ENCODE measurements around the gene SMOC2.
"Not testable (repeated sequence)": the region's sequence is repeated elsewhere in the genome, so short reads cannot be mapped to it uniquely, and the experiment has no call there.

Gene SMOC2

DNA sequence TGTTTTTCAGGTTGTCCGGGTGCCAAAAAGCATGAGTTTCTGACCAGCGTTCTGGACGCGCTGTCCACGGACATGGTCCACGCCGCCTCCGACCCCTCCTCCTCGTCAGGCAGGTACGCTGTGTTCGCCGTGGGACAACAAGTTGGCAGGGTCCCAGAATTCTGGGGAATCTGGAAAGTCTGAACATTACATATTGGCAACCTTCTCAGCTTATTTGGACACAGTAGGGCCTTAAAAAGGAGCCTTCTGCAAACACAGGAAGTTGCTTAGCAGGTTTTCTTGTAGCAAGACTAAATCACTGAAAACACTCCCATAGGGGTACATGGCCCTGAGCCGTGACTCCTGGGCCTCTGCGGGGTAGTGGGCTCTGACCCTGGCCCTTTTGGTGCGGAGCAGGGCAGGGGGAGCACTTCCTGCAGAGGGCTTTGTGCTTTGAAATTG is 209.7 kb downstream of the SMOC2 start:
- DNase-seq (ENCODE audit: low read depth in 2 of 2) = no peak

DNA sequence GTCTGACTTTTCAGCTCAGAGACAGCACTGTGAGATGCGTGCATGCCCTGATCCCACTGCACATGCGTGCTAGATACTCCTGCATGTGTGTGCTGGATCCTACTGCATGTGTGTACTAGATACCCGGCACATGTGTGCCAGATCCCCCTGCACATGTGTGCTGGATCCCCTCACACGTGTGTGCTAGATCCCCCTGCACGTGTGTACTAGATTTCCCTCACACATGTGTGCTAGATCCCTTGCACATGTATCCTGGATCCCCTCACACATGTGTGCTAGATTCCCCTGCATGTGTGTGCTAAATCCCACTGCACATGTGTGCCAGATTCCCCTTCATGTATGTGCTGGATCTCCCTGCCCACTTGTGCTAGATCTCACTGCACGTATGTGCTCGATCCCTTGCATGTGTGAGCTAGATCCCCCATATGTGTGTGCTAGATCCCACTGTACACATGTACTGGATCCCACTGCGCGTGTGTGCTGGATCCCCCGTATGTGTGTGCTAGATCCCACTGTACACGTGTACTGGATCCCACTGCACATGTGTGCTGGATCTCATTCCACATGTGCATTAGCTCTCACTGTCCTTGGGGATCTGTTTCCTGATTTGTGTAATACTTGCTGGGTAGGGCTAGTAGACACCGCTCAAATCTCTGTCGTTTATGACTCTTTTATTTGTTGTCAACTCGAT is 214.6 kb downstream of the SMOC2 start:
- DNase-seq (ENCODE audit: low read depth in 2 of 2) = no peak

DNA sequence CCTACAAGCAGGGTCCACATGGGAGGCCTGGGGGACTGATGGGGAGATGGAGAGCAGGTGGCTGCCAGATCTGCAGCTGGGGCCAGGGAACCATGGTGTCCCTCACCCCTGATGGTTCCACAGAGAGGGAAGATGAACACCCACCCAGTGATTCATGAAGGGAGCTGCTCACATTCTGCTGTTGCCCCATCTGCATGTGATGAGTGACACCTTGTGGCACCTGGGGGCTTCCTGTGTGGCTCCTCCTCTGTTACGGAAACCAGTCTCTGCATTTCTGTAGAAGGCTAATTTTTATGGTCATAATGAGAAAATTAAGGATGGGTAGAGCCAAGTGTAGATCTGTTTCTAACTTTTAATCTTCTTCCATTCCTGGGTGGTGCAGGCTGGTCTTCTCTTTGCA is 217.1 kb downstream of the SMOC2 start:
- DNase-seq (ENCODE audit: low read depth in 2 of 2) = no peak

DNA sequence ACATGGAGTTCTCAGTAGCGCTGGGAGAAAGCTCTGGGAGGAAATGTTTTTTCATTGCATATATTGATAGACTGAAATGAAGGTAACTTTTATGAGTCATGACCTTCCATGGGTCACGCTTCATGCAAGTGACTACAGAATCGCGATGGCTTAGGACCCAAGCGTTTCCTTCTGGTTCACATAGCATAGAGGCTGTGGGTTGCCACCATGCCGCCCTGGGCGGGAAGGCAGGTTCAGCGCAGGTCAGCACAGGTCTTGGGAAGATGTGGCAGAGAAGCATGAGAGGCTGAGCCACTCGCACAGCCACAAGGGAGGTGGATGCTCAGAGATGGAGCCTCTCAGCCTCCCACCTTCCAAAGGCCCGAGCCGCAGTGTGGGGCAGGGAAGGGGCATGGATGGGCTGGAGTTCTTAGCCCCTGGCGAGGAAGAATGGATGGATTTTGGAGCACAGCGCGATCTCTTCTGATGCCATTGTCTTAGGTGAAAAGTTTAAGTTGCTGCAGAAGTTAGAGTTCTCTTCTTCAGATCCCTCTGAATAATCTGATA is 219.5 kb downstream of the SMOC2 start:
- no peak for DNase-seq (ENCODE audit: low read depth in 2 of 2)

DNA sequence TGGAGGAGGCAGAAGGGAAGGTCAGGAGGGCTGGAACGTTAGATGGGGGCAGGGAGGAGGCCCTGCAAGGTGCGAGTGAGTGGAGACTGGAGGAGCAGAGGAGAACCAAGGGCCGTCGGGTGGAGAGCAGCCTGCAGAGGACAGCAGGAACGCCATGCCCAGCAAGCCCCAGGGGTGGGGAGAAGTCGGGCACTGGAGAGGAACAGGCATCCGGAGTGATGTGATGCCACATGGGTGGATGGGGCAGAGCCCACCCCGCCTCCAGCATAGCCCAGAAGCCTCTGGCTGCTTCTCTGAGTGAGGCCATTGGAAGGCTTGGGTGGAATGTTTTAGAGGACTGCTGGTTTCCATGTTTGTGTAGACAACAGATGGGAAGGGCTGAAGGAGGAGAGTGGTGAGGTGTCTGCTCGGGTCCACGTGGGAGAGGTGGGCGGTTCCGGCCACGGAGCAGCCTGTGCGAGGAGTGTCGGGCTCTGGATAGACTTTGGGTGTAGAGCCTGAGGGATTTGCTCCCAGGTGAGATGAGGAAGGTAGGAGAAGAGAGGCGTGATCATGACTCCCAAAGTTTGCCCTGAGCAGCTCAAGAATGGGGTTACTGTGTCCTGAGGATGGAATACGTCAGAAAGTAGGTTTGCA is 221.4 kb downstream of the SMOC2 start:
- DNase-seq (ENCODE audit: low read depth in 2 of 2) = no peak

DNA sequence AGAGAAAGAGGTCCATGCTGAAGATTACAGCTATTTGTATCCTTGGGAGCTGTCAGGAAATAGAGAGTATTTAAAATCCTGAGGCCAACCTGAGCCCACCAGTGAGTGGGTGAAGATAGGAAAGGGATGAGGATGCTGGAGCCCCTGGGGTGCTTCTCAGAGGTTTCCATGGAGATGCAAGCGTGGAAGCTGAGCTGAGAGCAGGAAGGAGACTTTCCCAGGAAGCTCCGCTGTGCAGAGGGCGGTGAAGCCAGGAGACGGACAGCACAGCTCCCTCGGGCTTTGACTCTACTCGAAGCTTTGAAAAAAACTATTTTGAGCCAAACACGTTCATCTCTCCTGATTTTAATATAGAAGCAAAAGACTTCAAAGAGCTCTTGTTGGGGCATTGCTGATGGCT is 222.1 kb downstream of the SMOC2 start:
- DNase-seq (ENCODE audit: low read depth in 2 of 2) = no peak

DNA sequence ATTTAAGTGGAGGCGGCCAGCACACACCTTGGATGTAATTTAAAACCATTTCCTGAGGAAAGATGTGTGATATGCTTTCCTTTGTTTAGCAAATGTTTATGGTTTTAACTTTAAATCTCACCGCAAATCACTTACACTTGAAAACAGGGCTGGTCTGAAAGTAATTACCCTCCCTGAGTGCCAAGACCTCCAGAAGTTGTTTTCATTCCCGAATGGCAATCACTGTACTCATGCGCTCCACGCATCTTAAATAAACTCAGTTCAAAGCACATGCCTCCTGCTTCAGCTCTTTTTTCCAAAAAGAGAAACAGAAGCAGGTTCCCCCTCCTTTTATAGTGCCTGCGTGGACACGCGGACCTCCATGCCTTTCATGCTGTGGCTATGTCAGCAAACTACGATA is 224.0 kb downstream of the SMOC2 start:
- no peak for DNase-seq (ENCODE audit: low read depth in 2 of 2)

DNA sequence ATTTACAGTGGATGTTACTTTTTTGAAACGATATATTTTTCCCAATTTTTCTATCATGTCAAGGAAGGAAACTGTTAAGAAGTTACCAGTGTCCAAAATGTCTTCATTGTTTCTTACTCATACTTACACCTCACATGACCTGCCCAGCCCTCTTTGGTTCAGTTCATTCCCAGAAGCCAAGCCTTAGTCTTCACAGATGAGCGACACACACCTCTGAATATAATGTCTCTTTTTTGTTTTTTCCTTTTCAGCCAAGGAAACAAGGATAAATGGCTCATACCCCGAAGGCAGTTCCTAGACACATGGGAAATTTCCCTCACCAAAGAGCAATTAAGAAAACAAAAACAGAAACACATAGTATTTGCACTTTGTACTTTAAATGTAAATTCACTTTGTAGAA is 225.2 kb downstream of the SMOC2 start:
- no peak for DNase-seq (ENCODE audit: low read depth in 2 of 2)

DNA sequence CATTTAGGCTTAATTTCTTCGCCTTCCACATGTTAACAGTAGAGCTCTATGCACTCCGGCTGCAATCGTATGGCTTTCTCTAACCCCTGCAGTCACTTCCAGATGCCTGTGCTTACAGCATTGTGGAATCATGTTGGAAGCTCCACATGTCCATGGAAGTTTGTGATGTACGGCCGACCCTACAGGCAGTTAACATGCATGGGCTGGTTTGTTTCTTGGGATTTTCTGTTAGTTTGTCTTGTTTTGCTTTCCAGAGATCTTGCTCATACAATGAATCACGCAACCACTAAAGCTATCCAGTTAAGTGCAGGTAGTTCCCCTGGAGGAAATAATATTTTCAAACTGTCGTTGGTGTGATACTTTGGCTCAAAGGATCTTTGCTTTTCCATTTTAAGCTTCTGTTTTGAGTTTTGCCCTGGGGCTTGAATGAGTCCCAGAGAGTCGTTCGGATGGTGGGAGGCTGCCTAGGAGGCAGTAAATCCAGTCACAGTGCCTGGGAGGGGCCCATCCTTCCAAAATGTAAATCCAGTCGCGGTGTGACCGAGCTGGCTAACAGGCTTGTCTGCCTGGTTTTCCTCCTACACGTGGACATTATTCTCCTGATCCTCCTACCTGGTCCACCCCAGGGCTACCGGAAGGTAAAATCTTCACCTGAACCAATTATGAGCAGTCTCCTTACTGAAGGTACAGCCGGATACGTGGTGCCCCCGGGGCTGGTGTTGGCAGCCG is 225.9 kb downstream of the SMOC2 start:
- no peak for DNase-seq (ENCODE audit: low read depth in 2 of 2)

DNA sequence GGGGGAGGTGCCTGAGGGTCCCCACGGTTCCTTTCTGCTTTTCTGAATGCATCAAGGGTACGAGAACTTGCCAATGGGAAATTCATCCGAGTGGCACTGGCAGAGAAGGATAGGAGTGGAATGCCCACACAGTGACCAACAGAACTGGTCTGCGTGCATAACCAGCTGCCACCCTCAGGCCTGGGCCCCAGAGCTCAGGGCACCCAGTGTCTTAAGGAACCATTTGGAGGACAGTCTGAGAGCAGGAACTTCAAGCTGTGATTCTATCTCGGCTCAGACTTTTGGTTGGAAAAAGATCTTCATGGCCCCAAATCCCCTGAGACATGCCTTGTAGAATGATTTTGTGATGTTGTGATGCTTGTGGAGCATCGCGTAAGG is 226.4 kb downstream of the SMOC2 start:
- DNase-seq (ENCODE audit: low read depth in 2 of 2) = no peak

DNA sequence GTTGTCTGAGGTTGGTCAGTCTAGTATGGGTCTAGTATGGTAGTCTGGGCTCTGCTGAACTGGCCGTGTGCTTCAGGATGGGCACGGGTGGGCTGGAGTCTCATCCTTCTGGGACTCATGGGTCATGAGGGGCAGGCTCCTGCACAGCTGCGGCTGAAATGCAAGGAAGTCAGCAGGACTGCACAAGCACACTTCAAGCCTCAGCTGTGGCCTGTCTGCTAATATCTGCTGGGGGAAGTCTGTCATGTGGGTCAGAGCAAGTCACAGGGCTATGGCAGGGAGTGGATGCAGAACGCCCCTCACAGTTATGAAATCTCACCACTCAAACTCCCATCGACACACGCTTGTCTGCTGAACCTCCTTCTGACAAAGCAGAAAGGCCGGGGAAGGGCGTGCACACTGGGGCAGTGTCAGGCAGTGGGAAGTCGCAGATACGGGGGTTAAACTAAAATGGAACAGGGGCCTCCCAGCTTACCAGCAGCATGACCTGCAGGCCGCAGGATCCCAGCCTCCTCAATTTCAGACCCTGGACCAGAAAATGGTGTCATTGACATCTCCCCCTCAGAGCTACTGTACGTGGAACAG is 229.5 kb downstream of the SMOC2 start:
- DNase-seq (ENCODE audit: low read depth in 2 of 2) = no peak

DNA sequence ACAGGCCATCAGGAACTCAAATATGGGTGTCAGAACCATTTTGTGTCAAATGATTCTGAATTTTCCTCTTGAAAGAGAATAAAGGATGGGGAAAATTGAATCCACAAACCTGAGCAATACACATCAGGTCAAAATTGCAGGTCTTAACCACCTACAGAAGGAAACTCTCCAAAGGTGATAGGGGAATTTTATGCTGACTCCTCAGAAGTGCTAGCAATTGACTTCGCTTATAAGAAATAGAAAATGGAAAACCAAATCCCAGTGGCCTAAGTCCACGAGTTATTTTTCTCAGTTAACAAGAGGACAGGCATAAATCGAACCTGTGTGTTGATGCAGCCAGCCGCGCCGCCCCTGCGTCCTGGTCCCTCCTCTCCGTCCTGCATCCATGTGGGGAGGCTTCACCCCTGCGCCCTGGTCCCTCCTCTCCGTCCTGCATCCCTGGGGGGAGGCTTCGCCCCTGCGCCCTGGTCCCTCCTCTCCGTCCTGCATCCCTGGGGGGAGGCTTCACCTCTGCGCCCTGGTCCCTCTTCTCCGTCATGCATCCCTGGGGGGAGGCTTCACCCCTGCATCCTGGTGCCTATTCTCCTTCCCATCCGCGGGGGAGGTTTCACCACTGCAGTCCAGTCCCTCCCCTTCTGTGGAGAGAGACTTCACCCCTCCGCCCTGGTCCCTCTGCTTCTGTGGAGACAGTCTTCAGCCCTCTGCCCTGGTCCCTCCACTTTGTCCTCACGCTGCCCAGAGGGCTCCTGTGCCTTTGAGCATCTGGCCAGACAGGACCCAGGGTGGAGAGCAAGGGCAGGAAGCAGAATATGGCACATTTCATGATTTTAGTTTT is 230.3 kb downstream of the SMOC2 start:
- no peak for DNase-seq (ENCODE audit: low read depth in 2 of 2)

DNA sequence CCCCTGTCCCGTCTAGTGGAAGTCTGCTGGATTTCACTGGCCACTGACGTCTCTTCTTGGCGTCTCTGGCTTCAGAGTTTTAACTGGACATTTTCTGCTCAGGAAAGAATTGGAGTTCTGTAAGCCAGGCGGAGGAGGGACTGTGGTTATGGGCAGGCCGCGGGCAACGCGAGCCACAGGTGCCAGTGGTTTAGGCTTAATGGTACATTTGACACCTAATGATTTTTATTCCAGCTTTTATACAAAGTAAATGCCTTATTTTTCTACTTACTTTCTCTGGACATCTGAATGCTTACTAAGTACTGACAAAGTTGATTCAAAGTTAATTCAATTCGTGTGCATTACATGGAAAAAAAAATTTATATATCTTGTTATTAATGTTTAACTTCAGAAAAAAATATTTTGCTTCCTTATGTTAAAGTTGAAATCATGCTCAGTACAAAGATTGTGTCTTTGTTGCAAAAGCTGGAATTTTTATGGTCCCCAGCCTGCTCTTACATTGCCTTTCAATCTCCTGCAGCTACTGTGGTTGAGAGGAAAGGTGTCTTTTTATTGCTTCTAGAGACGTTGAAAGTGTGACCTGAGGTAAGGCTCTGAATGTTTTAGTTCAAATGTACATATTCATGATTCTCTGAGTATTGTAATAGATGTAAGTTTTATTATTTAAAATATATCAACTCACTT is 231.0 kb downstream of the SMOC2 start:
- DNase-seq (ENCODE audit: low read depth in 2 of 2) = no peak

DNA sequence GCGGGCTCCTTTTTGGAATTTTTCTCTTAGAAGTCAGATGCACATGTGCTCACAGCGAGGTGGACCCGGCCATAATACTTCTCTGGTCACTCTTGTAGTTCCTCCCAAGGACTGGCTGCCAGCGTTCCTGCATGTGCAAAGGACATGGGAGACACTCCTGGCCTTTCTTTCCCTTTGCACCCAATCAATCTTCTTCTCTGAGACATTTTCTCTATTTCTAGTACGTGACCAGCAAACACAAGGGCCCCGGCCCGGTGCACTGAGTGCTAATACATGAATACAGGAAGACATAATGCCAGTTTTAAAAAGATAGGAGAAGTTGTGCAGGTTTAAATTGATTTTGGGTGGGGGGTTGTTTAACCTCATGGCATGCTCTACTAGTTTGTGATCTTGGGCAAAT is 233.6 kb downstream of the SMOC2 start:
- no peak for DNase-seq (ENCODE audit: low read depth in 2 of 2)

DNA sequence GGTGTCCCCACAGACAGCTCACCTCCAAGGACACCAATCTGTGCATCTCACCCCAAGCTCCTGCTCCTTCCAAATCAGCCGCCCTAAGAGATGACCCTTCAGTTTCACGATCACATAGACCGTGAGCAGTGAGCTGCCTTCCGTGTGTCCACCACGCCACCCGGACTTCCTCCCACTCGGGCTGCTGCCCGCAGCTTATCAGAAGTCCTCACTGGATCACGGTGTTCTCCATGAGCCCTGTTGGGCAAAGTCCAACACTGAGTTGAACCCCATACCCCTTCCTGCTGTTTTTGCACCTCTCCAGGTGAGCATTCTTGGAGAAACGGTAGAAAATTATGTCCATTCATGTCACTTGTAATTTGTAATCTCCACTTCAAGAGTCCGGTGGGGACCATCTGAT is 234.4 kb downstream of the SMOC2 start:
- DNase-seq (ENCODE audit: low read depth in 2 of 2) = no peak

DNA sequence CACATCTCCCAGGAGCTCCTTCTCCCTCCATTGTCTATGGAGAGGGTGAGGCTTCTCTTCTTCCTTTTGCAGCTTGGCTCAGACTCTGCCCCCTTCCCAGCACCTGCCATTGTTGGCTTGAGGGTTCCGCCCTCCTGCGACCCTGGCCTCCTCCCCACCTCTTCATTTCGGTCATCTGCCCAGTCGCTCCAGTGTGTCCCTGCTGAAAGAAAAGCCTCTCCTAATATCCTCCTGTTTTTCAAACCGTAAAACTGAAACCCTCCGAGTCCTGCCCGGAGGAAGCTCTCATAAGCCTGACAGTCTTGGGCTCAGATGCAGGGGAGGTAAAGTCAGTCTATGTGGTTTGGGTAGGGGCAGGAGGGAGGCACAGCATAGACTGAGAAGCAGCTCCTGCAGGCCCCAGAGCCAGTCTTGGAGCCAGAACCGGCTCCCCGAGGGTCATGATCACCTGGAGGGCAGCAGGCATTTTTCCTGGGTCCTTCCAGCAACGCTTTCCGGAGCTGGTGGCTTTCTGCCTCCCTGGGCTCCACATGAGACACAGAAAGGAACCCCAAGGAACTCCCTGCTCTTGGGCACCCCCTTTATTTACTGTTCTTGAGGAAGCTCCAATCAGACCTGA is 235.1 kb downstream of the SMOC2 start:
- DNase-seq (ENCODE audit: low read depth in 2 of 2) = no peak

DNA sequence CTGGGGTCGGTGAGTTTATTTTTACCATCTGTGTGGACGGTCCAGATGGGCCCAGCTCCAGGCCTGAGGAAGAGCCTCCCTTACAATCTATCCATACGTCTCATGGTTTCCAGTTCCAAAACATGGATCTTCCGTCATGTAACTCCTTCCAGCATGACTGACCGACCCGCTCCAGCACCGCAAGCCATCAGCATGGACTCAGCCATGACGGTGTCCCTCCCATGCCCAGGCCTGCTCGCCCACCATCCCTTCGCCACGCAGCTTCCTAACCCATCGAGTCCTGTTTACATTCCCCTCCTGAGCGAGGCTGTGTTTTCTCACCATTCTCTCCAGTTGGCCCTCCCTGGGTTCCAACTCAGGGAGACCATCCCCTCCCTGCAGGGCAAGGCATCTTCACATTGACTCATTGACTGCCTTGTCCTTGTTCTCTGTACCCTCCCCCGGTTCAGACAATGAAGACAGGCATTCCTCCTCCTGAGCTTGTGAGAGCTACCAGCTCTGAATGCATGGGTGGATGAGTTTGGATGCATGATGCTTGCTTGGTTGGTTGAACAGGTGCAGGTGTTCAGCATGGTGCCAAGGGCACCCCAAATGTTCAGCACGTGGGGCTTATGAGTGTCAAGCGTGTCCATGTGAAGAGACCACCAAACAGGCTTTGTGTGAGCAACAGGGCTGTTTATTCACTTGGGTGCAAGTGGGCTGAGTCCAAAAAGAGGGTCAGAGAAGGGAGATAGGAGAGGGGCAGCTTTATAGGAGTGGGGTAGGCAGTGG is 235.8 kb downstream of the SMOC2 start:
- DNase-seq (ENCODE audit: low read depth in 2 of 2) = no peak

DNA sequence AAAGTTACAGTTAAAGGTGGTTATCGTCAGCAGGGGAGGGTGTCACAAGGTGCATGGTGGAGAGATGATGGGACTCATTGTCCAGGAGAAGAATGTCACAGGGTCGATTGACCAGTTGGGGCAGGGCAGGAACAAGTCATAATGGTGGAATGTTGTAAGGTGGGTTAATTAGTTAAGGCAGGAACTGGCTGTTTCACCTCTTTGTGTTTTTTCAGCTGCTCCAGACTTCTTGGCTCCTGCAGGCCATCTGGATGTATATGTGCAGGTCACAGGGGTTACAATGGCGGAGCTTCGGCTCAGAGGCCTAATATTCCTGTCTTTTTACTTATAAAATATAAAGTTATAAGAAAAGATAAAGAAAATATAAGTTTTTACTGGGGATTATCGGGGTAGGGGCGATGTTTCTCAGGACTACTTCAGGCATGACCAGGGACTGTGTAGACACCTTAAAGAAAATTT is 236.4 kb downstream of the SMOC2 start:
- not testable (repeated sequence) for DNase-seq (ENCODE audit: low read depth in 2 of 2)

DNA sequence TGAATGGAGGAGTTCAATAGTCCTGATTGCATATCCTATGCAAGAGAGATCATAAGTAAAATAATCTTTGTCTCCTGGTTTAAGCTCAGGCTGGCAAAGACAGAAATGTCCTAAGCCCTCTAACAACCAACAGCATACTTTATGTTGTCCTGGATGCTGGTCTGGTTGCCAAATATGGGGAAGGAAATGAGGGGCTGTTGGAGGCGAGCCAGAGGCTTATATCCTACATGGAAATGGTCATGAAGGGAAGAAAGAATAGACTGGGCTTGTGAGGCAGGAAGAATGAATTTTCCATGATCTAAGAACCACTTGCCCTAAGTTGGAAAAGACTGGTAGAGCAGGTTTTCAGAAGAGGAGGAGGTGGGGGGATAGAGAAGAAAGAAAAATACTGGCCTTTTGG is 237.1 kb downstream of the SMOC2 start:
- DNase-seq (ENCODE audit: low read depth in 2 of 2) = no peak

DNA sequence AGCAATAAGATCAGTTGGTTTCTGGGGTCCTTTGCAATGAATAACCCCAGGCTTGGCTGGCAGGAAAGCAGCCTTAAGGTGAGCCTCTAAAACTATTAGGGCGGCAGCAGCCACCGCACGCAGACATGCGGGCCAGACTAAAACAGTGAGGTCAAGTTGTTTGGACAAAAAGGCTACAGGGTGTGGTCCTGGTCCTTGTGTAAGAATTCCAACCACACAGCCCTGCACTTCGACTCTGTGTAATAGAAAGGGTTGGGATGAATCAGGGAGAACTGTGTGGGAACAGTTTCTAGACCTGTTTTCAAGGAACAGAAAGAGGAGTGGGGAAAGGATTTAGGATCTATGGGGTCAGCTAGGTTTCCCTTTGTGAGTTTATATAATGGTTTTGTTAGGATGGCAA is 237.6 kb downstream of the SMOC2 start:
- no peak for DNase-seq (ENCODE audit: low read depth in 2 of 2)
